Stimulated activated CD4-positive, alpha-beta T cell treated with anti-CD3 and anti-CD28 coated beads, Interleukin-15, amount 100 ng/mL, for 24 hours (primary cell): ENCODE measurements around the gene TMEM156.
"Not testable (repeated sequence)": the region's sequence is repeated elsewhere in the genome, so short reads cannot be mapped to it uniquely, and the experiment has no call there.

Source experiments
- DNase-seq: peaks from one replicate; pipeline ENCODE4 v3.0.0-alpha.2; 2020

TMEM156 gene

GRCh38 chr4:39043058-39043860 lies 11.1 kb upstream of the TMEM156 start:
- DNase-seq: no peak

DNA sequence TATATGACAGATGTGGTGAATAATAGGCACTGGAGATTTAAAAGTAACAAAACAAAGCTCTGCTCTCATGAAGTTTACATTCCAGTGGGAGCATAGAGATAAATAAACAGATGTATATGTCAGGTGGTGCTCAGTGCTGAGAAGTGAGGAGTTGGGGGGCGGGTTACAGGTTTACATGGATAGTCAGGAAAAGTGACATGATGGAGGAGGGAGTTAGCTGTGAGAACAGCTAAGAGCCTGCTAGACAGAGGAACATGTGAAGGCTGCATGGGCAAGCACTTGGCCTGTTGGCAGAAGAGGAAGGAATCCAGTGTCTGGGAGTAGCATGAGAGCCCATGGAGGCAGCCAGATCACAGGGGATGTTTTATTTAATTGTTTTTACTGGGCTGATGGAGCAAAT lies 10.2 kb upstream of the TMEM156 start:
- DNase-seq: no peak

GRCh38 chr4:39039108-39039507 lies 6.9 kb upstream of the TMEM156 start:
- no peak for DNase-seq

- DNase-seq: no peak
Measured at GRCh38 chr4:39037941-39038340, 5.7 kb upstream of the TMEM156 start.

DNA sequence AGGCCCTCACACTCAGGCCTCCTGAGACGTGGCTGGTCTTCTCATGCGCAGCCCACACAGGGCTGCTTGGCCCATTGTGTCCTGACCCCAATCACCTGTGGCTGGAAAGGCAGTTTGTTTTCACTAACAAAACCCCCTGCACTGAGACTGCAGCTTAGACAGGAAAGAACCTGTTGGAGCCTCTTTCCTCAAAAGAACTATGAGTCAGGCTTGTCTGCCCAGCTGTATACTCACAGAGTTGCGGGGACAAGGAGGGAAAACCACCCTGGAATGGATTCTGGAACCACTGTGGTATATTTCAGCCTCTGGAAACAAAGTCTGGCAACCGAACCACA lies 5.2 kb upstream of the TMEM156 start:
- DNase-seq: no peak

- DNase-seq: no peak
Measured at GRCh38 chr4:39036172-39036571, 4.0 kb upstream of the TMEM156 start.

DNA sequence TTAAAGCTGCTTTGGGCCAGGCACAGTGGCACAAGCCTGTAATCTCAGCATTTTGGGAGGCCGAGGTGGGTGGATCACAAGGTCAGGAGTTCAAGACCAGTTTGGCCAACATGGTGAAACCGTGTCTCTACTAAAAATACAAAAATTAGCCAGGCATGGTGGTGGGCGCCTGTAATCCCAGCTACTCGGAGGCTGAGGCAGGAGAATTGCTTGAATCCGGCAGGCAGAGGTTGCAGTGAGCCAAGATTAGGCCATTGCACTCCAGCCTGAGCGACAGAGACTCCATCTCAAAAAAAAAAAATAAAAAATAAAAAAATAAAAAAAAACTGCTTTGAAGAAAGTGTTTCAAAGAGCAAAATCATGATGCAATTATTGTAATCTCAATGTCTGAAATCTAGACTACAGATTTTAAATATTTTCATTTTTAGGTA lies 604 bp downstream of the TMEM156 start:
- peak; percentile 17 for DNase-seq

DNA sequence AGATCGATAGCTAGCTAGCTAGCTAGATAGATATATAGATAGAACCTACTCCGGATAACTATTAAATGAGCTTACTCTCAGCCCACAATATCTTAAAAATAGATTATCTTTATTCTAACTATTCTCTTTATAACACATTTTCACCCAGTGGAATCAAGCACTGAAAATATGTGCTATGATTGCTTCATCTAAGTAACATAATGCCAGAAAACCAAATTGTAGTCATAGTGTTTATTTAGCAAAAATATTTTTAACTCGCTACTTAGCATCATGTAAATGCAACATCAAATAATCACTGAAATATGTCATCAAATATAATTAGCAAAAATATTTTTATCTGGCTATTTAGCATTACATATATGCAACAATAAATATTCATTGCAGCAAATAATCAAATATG lies 1.5 kb downstream of the TMEM156 start:
- DNase-seq: no peak

- DNase-seq: no peak
Measured at GRCh38 chr4:39029752-39030694, 2.2 kb downstream of the TMEM156 start.

DNA sequence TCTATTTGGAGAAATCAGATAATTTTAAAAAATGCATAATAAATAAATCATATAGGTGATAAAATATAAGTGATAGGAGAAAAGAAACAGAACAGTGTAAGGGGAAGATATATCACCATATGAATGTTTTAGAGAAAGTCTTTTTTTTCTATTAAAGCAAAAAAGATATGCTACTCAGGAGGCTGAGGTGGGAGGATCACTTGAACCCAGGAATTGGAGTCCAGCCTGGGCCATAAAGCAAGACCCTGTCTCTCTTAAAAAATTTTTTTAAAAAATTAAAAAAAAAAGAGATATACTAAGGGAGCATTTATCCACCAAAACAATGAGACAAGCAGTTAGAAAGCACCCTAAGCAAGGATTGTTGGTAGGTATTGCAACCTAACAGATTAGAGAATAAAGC lies 6.1 kb downstream of the TMEM156 start:
- no peak for DNase-seq

DNA sequence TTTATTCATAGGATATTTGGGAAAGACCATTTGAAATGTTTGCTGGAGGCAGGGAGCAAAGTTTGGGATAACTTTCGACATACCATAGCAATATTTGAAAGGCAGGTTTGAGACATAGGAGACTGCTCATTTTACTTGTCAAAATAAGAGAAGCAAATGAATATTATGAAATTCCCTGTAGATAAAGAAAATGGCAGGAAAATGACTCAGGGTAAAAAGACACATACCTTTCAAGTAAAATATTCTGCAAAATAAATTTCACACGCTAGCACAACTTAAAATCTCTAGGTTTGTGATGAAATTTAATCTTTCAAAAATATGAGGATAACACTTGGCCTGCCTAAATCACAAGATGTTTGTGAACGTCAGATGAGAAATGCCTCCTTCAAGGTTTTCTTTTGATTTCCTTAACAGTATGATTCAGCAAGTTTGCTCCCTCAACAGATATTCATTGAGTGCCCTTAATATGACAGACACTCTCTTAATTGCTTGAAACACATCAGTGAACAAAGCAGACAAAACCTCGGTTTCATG lies 6.6 kb downstream of the TMEM156 start:
- no peak for DNase-seq

DNA sequence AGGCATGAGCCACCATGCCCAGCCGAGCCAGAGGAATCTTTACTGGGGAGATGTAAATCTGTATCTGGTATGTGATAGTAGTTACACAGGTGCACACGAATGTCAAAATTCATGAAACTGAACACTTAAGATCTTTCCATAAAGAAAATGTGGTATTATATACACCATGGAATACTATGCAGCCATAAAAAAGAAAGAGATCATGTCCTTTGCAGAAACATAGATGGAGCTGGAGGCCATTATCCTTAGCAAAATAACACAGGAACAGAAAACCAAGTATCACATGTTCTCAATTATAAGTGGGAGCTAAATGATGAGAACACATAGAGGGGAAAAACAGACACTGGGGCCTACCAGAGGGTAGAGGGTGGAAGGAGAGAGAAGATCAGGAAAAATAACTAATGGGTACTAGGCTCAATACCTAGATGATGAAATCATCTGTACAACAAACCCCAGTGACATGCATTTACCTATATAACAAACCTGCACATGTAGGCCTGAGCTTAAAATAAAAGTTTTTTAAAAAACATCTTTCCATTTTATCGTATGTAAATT lies 7.8 kb downstream of the TMEM156 start:
- DNase-seq: no peak

- no peak for DNase-seq
Measured at GRCh38 chr4:39023059-39023458, 9.2 kb downstream of the TMEM156 start.

- DNase-seq: no peak
Measured at GRCh38 chr4:39022241-39022640, 10.0 kb downstream of the TMEM156 start.

DNA sequence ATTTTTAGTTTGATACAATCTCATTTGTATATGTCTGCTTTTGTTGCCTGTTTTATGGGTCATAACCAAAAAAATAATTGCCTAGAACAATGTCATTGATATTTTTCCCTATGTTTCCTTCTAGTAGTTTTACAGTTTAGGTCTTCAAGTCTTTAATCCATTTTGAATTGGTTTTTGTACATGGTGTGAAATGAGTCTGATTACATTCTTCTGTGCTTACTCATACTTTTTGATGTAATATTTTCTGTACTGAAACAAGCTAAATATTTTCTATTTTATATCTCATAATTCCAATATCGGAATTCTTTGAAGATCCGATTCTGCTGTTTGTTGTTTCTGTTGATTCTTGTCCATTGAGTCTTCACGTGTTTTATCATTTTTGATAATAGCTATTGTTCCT lies 10.6 kb downstream of the TMEM156 start:
- no peak for DNase-seq

DNA sequence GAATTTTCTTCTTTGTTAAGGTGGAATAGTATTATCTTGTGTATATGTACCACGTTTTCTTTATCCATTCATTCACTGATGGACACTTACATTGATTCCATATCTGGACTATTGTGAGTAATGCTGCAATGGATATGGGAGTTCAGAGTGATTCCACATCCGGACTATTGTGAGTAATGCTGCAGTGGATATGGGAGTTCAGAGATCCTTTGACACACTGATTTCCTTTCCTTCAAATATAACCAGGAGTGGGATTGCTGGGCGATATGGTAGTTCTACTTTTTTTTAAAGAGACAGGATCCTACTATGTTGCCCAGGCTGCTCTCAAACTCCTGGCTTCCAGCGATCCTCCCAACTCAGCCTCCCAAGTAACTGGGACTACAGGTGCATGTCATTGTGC lies 12.1 kb downstream of the TMEM156 start:
- no peak for DNase-seq

DNA sequence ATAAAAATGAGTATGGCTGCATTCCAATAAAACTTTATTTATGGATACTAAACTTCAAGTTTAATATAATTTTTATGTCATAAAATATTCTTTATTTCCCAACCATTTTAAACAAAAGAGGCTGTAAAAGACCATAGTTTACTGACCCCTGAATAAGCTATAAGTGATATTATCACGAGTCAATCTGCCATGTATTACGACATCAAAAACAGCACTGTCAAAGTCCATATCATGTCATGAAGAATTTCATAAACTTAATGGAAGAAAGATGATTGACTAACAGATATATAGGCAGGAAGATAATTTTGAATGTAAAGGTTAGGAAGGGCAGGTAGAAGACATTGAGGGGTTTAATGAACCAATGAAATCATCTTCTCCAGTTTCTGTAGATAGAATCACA lies 18.2 kb downstream of the TMEM156 start:
- no peak for DNase-seq

GRCh38 chr4:39004758-39005157 lies 27.5 kb downstream of the TMEM156 start:
- no peak for DNase-seq

DNA sequence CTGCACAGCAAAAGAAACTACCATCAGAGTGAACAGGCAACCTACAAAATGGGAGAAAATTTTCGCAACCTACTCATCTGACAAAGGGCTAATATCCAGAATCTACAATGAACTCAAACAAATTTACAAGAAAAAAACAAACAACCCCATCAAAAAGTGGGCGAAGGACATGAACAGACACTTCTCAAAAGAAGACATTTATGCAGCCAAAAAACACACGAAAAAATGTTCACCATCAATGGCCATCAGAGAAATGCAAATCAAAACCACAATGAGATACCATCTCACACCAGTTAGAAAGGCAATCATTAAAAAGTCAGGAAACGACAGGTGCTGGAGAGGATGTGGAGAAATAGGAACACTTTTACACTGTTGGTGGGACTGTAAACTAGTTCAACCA lies 30.2 kb downstream of the TMEM156 start:
- DNase-seq: not testable (repeated sequence)

GRCh38 chr4:38995660-38996005 lies 36.6 kb downstream of the TMEM156 start:
- no peak for DNase-seq

DNA sequence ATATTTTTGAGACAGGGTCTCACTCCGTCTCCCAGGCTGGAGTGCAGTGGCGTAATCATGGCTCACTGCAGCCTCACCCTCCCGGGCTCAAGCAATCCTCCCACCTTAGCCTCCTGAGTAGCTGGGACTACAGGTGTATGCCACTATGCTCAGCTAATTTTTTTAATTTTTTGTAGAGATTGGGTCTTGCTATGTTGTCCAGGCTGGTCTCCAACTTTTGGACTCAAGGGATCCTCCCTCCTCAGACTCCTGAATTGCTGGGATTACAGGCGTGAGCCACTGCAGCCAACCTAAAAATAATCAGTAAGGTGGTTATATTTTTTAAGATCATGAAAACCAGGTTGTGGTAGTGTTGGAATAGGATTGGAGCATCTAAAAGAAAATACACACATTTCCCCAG lies 38.1 kb downstream of the TMEM156 start:
- DNase-seq: no peak

DNA sequence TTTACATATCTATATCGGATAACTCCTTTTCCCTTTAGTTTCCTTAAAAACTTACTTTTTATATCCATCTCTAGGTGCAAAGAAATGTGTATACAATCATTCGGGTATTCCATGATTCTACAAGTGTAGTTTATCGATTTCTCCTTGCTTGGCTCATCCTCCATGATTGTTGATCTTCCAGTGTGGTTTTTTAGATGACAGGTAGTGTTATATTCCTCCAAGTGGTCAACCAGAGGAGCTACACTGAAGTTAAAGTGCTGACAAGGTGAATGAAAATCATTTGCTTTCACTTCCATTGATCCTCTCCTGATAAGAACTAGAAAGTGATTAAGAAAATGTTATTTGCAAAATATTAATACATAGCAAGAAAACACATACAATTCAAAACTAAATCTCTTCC lies 38.5 kb downstream of the TMEM156 start:
- DNase-seq: no peak

GRCh38 chr4:38990241-38990640 lies 42.0 kb downstream of the TMEM156 start:
- no peak for DNase-seq

DNA sequence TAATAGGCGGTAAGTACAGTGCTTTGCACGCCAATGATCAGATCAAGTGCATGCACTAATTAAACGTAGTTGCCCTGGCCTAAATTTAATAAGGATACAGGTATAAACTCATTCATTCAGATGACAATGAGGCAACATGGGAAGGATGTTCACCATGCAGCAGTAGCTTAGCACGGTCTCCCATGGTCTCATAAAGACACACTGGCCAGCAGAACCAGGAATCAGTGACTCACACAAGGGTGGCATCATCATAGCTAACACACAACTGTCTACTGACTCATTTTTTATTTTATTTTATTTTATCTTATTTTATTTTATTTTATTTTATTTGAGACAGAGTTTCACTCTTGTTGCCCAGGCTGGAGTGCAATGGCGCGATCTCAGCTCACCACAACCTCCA lies 42.7 kb downstream of the TMEM156 start:
- DNase-seq: no peak
